Left hindlimb (tissue), 1 donor: ENCODE data around the gene GRIN2A.

ENCODE experiments used
- DNase-seq: peaks from one replicate; pipeline ENCODE4 v3.0.0-alpha.2; 2018

Gene GRIN2A

DNA sequence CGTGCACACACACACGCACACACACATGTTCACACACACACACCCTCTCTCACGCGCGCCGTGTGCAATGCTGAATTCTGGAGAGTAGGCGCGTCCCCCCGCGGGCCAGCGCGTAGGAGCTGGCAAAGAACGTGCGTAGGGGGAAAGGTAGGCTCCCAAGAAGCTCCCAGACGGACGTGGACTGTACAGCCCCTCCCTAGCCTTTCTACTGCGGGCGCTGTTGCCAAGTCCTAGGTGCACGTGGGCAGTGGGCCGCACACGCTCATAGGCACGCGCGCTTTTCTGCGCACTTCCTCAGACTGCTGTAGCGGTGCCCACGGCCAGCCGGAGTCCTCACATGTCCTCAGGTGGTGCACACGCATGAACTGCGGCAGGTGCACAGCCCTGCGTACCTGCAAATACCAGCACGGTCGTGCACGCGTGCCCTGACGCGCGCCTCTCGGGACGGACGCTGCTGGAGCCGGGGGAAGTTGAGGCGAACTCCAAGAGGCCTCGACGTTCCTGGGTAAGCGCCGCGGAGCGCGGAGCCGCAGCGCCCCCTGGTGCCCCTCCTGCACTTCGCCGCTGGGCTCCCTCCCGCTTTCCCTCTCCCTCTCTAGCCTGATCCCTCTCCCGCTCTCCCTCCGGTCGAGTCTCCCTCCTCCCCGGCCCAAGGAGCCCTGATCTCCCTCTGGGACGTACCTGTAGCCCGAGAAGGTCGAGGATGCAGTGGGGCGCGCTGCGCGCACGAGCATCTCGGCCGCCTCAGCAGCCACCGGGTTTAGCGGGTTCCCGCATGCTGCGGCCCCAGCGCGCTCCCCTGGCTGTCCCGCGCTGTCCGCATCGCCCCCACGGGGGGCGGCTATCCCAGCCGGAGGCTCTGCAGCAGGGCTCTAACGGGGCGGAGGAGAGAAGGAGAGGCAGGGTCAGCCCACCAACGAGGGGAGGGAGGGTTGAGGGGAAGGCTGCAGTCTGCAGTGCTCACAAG lies 749 bp downstream of the GRIN2A start:
- peak; percentile 63 for DNase-seq

DNA sequence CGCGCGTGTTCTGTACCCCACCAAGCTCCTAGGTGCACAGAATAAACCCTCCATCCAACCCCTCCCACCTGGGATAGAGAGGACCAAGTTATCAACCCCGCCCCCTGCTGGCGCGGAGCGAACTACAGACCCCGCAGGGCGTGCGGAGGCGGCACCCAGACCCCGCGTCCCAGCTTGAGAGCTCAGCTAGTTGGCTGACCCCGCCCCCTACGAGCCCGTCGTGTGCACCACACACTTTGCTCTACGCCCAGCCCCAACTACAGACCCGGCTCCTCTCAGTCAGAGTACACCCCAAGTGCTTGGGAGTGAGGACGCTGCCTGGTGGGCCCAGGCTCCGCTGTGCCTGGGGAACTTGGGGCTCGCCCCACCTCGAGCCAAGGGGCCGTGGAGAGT lies 1.5 kb downstream of the GRIN2A start:
- peak; percentile 43 for DNase-seq

DNA sequence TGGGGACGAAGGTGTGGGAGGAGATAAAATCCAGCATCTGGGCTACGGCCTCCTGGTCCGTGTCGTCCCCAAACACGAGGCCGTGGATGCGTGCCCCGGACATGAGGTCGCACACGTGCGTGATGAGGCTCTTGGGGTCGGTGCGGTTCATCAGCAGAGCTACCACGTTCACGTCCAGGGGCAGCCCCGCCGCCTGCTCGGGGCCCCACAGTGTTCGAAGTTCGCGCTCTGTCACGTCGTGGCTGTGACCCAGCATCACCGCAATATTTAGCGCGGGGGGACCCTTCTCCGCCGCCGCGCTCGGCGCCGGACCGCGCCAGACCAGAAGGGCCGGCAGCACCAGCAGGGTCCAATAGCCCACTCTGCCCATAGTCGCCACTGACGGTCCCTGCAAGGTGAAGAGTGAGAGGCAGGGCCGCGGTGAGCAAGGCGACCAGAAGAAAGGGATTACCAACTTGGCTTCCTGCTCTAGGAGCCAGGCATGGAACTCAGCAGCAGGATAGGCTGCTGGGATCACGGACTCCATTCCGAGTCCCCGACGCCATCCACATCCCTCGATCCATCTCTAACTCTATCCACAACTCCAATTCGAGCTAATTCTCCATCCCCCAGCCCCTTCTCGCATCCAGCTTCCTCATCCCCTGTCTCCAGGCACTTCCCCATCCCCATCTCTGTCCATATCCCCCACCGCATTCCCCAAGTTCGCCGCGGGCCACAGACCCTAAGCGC lies 2.0 kb downstream of the GRIN2A start:
- DNase-seq: no peak

DNA sequence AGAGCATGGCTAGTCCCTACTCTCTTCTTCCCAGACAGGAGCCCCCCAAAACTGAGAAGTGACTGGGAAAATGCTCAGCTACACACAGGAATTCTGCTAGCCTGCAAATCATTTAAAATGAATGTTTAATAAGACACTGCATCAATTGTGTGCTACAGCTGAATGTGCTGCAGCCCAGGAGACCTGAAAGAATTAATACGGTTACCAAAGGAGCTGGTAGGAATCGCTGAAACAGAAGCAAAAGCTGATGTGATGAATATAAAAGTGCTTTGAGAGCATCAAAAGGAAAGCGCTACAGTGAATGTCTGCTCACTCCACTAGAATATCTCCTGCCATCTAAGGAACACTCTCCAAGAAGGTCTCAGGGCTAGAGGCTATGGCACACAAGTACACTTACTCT lies 3.7 kb downstream of the GRIN2A start:
- no peak for DNase-seq

DNA sequence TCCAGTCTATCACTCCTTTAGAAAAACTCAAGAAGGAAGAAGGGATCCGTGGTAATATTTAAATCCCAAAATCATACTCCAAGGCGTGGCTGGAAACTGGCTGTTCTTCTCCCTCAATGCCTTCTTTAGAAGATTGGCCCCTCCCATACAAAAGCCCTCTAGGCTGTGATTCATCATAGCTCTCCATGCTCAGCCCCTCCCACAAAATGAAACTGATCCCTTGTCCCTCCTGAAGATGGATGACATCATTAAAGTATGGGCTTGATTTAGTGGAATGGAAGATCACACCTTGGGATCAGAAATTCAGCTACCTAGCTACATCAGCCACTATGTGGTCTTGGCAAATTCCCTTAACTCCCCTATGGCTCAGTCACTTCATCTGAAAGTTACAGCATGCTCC lies 4.1 kb downstream of the GRIN2A start:
- no peak for DNase-seq

DNA sequence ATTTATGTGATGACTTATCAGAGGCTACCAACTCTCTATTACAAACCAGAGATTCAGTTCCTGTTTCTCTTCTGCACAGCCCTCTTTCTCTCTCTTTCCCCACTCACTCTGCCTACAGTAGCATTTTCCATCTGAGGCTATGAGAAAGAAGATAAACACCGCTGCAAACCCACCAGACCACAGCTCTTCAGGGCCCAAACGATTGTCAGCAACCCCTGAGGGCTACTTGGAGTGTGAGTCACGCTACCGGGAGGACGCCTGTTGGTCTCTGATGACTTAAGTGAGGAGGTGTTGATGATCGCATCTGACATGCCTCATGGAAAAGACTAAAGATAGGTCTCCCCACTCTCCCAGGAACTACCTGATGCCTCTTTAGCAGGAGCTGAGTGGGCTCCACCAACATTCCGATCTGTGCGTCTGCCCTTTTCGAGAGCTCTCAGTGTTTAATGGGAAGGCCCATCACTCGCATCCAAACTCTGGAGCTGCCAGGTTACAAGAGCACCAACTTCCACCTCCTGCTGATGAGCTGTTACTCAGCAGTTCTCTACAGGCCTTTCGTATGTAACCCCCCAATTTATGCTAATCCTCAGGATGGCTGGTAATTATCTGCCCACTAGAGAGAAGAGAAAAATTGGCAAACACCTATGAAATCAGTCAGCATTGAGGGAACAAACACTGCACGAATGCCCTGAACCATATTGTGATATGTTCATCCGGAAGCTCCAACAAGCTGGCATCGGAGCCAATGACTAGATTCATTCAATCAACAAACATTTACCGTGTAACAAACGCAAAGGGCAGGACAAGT lies 9.2 kb downstream of the GRIN2A start:
- no peak for DNase-seq

DNA sequence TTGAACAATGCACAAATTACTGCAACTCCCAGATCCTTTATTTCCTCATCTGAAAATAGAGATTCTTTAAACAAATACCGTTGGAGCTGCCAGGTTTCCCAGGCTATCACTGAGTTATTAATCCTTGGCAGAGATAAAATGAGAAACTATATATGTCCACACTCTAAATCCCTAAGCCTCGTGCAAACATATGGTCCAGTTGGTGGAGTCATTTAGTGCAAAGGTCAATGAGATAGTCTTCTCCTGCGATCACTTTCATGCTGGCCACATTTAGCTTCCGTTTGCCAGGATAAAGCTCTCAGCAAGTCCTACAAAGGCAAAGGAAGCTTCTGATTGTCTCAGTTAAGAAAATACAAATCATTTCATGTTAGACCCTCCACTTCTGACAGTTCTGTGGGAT lies 11.0 kb downstream of the GRIN2A start:
- no peak for DNase-seq

DNA sequence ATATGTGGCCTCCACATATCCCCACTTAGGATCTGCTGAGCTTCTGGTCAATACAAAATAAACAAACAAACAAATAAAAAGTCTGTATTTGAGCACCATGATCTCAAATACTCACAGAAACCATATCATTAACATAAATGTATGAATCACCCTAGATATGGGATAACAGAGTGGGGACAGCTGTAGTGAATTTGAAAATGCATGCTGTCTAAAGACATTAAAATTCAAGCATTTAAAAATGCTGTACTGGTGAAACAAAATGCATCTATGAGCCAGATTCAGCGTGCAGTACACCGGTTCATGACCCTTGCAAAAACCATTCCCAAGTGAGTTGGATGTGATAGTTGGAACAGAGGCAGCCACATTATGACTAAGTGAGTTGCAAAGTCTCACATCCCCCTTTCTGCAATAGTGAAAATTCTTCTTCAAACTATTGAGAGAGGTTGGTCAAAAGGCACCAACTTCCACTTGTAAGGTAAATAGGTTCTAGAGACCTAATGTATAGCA lies 12.3 kb downstream of the GRIN2A start:
- no peak for DNase-seq

DNA sequence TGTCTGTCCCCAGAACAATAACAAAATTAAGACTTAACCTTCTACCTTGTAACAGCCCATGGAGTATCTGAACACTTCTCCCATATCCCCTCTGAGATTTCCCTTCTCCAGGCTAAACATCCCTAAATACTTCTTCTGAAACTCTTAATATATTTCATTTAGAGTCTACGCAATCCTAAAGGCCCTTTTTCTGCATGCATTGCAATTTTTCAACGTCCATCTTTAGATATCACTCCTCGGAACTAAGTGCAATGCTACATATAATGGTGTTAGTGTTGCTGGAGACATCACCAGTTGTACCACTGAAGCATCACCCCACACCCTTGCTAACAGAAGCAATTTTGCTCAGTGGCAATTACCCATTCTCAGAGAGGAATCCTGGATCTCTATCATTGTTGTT lies 13.2 kb downstream of the GRIN2A start:
- no peak for DNase-seq

DNA sequence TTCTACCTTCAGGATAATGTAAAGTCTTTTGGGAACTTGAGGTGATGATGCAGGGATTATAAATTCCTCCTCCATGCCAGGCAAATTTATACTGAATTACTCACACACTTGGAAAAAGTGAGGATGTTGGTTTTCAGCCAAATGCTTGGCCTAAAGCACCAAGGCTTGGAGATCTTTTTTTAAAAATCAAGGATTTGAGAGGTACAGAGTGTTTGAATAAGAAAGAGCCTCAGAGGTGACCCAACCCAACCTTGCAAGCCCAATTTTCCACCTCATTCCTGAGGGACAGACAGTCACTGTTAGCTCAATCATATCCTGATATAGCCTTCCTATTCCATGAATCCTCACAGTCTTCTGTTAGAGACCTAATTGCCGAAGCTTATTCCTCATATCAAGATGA lies 14.0 kb downstream of the GRIN2A start:
- DNase-seq: no peak

DNA sequence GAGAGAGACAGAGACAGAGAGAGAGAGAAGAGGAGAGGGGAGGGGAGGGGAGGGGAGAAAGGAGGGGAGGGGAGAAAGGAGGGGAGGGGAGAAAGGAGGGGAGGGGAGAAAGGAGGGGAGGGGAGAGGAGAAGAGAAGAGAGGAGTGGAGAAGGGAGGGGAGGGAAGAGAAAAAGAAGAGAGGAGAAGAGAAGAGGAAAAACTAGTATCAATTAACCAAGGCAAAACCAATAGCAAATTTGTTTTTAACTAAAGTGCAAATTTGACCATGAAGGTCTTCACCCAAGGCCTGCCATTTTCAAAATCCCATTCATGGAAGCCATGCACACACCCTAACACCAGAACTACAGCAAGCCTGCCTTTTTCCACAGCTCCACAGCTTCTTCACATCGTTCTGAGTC lies 16.6 kb downstream of the GRIN2A start:
- no peak for DNase-seq

DNA sequence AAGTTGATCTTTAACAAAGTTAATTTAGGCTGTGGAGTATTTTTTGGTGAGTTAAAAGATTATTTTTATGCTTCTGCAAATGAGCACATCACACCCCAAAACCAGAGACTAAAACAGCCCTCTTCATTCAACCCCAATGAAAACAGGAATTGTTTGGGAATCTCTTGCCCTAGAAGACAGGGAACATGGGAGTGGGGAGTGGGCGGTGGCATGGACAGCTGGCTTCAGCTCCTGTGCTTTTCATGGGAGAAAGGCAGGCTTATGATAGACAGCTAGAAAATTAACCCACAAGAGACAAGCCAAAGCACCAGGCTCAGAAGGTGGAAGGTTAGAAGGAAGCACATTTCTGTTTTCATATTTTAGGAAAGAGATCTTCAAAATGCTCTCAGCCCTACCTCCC lies 19.2 kb downstream of the GRIN2A start:
- DNase-seq: no peak

DNA sequence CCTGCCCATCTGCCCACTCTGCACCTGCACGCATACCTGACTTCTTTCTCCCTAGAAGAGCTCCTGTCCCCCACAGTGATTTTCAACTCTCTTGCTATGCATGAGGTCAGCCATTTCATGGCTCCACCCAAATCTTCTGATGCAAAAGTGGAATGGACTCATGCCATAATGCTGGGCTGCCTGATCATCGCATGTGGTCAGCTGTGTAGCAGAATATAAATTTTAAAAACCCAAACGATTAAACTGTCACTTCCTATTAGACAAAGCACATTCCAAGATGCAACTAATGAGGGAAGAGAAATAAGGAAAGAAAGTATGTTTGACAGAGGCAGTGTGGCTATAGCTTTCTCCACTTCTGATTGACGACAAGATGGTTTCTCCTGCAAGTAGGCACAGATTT lies 26.1 kb downstream of the GRIN2A start:
- DNase-seq: no peak

DNA sequence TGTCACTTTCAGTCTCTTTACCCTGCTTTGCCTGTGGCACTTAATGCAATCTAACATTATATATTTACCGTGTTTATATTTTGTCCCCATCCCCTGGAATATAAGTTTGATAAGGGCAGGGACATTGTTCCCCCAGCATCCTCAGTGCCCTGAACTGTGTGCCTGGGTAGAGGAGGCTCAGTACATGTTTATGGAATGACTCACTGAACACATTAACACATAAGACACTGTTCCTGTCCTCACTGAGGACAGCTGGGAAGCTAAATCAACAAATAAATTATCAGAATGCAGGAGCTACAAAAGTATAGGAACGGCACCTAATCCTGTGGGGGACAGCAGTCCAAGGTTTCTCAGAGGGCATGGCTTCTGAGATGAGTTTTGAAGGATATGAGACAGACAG lies 27.8 kb downstream of the GRIN2A start:
- DNase-seq: no peak

DNA sequence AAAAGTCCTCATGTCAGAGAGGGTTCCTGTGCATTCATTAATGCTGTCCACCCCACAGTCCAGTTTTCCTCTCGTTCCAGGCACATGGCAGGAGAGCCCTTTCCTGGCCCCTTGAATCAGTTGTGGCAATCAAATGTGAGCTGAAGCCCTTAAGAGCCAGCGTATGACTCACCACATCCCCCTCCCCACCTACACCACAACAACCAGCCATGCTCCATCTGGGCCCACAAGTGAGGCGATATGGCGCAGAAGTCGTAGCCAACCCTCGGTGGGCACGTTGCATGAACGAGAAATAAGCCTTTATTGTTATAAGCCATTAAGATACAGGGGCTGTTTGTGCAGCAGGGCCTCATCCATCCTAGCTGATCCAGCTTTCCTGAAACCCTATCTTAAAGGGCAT lies 28.2 kb downstream of the GRIN2A start:
- DNase-seq: no peak

DNA sequence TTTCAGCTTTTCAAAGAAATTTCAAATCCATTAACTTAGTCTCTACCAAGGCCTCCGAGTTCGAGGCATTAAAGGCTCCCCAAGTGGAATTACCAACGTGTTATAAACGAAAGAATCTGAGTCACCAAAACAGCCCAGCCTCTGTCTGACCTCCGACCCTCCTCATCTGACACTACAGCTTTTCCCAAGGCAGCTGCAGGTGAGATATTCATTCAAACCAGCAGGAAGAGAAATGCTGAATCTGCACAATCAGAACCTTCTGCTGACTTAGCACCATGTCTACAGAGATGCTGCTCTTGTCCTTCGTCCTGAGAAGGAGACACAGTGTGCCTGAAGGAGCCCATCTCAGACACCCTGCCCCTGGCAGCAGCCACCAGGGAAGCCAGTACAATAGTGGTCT lies 30.5 kb downstream of the GRIN2A start:
- DNase-seq: no peak

DNA sequence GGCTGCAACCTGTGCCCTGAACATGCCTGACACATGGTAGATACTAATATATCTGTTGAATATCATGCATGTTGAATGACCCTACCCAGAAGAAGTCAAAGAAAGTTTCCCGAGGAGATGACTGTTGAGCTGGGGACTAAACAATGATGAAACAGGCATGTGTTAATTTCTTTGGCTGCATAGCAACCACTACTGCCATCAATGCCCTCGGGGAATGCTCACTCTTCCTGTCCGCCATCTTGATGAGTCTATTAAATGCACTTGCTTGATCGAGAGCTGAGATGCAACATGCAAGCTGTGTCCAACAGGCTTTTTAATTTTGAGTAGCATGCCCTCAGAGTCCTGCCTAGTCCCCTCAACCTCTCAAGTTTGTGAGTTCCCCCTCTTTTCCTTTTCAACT lies 31.3 kb downstream of the GRIN2A start:
- DNase-seq: no peak

DNA sequence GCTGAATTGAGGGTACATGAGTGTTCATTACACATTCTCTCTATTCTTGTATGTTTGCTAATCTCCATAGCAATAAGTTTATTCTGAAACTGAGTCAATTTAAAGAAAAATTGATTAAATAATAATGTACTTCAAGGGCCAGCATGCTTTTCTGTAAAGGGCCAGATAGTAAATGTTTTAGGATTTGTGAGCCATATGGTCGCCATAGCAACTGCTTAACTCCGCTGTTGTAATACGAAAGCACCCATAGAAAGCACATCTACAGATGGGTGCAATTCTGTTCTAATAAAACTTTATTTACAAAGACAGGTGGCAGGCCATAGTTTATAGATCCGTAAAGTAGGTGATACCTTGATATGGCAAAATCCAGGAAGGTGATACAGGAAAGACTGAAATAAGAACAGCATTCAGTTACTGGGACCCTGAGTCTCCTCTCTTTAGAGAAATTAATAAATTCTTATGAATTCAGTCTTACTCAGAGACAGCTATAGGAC lies 36.6 kb downstream of the GRIN2A start:
- no peak for DNase-seq

DNA sequence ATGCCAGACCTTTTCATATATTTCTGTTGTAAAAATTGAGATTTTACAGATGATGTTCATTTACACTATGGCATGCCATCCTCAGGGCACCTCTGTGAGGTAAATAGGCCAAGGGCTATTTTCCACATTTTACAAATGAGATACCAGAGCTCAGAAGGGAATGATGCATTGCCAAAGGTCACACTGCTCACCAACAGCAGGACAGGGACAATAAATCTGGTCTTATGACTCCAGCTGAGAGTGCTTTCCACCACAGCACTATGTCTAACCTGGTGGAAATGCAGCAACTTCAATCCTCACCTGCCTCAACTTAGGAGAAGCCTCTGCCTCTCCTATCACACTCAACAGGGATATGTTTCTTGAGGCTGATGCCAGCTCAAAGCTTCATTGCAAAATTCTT lies 40.6 kb downstream of the GRIN2A start:
- DNase-seq: no peak

DNA sequence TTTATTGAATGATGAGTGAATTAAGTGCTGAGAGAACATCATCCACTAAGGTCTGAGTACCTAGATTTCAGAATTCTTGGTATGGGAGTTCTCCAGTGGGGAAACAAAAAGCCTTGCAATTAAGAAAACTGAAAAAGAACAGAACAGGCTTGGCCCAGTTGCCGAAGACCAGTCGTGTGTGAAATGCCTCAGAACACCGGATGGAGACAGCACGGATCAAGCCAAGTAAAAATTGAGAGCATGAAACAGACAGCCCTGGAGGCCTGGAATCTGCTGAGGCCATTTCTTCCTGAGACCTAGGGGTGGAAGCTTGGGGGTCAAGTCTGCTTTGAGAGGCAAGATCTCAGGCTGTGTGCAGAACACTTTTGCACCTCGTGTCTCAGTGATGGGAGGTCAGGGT lies 43.3 kb downstream of the GRIN2A start:
- no peak for DNase-seq

DNA sequence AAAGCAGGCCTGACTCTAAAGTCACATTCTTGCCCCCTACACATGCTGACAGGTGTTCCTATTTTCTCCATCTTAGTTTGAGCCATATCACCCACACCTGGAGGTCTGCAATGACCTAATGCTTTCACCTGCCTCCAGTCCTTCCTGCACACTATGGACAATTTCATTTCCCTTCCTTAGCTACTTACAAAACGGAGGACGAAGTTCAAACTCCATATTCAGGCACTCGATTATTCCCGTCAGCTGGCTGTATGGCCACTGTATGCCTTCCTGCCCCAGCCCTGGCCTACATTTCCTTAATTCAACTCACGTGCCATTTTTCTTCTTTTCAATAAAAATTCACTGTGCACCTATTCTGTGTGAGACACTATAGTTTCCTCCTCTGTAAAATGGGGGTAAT lies 44.9 kb downstream of the GRIN2A start:
- DNase-seq: no peak

DNA sequence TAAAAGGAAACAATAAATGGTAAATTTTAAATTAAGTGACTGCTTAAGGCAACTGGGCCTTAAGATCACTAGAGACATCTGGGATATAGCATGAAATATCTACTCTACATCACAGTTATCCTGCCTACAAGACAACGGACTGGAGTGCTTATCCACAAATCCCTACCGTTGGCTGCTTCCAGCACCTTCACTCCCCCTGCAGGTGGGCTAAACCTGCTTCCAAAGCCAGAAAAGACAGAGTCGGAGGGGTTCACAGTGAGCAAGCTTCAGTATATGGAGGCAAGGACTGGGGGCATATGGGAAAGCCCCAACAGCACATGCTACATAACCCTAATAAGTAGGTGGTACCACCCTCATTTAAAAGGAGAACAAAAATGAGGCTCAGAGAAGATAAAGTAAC lies 45.3 kb downstream of the GRIN2A start:
- no peak for DNase-seq

DNA sequence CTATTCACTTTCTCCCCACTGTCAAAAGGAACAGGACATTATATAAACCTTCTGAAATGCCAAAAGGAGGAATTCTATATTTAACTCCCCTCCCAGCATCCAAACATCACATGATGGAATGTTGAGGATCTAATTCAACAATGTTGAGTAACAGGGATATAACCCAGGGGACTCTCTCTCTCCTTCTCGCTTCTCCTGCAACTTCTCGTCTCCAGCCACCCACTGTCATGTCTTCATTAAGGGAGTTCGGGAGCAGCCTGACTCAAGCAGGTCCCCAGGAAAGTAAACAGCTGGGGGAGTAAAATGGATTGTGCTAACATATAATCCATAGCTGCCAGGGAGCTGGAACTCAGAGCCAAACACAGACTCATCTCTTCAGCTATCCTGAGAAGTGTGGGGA lies 51.7 kb downstream of the GRIN2A start:
- DNase-seq: no peak
